Osteoblast (primary cell): ENCODE data around the gene ATP5F1D. TPM values are rescaled to one million over a fixed set of nuclear protein-coding genes. Genes with fewer than 3 reads are reported as not detected.

ENCODE experiments used
- DNase-seq: peaks from one replicate; pipeline ENCODE4 v3.0.0; 2011; ENCODE audit warnings: low spot score, mixed read lengths; ENCODE audit not compliant: insufficient read length; ENCODE audit errors: missing footprints
- H2AFZ ChIP-seq: 2 replicates; pipeline ENCODE4 v1.6.0; 2011; ENCODE audit warnings: mild to moderate bottlenecking, low read length
- H3K27ac ChIP-seq: 2 replicates; pipeline ENCODE4 v1.5.1; 2011; ENCODE audit warnings: mild to moderate bottlenecking, low read depth, low read length, moderate library complexity
- H3K27me3 ChIP-seq: 2 replicates; pipeline ENCODE4 v1.6.0; 2012; ENCODE audit warnings: mild to moderate bottlenecking, control low read depth, inconsistent platforms, low read length, moderate library complexity; ENCODE audit not compliant: insufficient read depth
- H3K36me3 ChIP-seq: 2 replicates; pipeline ENCODE4 v1.5.1; 2011; ENCODE audit warnings: mild to moderate bottlenecking, low read length, control low read depth, moderate library complexity; ENCODE audit not compliant: insufficient read depth
- H3K4me1 ChIP-seq: 2 replicates; pipeline ENCODE4 v1.5.1; 2011; ENCODE audit warnings: mild to moderate bottlenecking, low read length, control low read depth, moderate library complexity; ENCODE audit not compliant: insufficient read depth
- H3K4me2 ChIP-seq: 2 replicates; pipeline ENCODE4 v1.6.0; 2011; ENCODE audit warnings: mild to moderate bottlenecking, low read length; ENCODE audit not compliant: insufficient read depth
- H3K4me3 ChIP-seq: fragments of 200-600 bp; sonication (generic); 3 replicates; pipeline ENCODE4 v1.5.1; 2012; ENCODE audit warnings: mild to moderate bottlenecking, low read length, inconsistent platforms; ENCODE audit not compliant: insufficient read depth
- H3K79me2 ChIP-seq: 2 replicates; pipeline ENCODE4 v1.6.0; 2012; ENCODE audit warnings: mild to moderate bottlenecking, low read length, control low read depth, inconsistent platforms; ENCODE audit not compliant: insufficient read depth
- H3K9me3 ChIP-seq: 2 replicates; pipeline ENCODE4 v1.5.1; 2011; ENCODE audit warnings: low read depth, low read length, control low read depth
- H4K20me1 ChIP-seq: 2 replicates; pipeline ENCODE4 v1.6.0; 2012; ENCODE audit warnings: mild to moderate bottlenecking, low read length, control low read depth; ENCODE audit not compliant: insufficient read depth
- total RNA-seq: library from RNA; depleted of rRNA; stranded (reverse); fragments of >200 nt; gene quantifications from 2 replicates; pipeline ENCODE4 v1.2.3, GENCODE V29; 2012
- TF ChIP-seq, protein P1 (sequence below): IDR thresholded peaks from 2 replicates; pipeline ENCODE4 v1.5.1; 2011; ENCODE audit warnings: mild to moderate bottlenecking, low read depth, low read length, moderate library complexity; ENCODE audit errors: extremely low read depth

Gene ATP5F1D
- total RNA-seq, 1 donor: 13.8 TPM

DNA sequence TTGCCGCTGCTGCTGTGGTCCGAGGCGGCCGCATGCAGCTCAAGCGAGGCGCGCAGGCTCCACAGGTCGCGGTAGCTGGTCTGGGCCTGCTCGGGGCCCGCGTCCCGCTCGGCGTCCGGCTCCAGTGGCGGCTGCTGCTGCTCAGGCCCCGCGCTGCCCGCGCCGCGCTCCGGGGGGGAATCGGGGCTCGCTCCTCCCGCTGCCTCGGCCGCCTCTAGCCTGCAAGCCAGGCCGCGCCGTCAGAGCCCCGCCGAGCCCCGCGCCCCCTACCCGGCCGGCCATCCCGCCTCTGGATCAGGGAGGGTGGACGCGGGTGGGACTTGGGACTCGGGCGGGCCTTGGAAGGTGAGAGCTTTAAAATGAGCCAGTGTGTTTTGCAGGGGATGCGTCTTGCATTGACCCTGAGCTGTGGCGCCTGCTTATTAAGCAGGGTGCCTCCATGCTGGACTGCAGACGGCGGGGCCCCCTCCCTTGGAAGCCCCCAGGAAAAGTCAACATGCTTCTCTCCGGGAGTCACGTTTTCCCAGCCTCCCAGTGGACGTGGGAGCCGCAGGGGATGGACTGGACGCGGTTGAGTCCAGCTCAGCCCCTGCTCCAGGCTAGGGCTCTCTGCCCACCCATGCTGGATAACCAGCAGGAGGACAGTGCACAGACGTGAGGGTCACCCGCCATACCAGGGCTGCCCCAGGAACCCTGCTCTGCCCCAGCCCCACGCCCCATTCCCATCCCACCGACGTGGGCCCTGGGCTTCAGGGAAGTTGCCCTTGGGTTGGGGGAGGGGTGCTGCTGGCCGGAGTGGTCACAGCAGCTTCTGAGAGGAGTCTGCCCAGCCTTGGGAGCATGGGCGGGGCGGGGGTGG, 11.4 kb upstream of the ATP5F1D start:
- no peak overlapping the region for H2AFZ ChIP-seq
- DNase-seq: peak; percentile 88
- TF ChIP-seq, protein P1, sequence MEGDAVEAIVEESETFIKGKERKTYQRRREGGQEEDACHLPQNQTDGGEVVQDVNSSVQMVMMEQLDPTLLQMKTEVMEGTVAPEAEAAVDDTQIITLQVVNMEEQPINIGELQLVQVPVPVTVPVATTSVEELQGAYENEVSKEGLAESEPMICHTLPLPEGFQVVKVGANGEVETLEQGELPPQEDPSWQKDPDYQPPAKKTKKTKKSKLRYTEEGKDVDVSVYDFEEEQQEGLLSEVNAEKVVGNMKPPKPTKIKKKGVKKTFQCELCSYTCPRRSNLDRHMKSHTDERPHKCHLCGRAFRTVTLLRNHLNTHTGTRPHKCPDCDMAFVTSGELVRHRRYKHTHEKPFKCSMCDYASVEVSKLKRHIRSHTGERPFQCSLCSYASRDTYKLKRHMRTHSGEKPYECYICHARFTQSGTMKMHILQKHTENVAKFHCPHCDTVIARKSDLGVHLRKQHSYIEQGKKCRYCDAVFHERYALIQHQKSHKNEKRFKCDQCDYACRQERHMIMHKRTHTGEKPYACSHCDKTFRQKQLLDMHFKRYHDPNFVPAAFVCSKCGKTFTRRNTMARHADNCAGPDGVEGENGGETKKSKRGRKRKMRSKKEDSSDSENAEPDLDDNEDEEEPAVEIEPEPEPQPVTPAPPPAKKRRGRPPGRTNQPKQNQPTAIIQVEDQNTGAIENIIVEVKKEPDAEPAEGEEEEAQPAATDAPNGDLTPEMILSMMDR: no peak
- peaks cover 1% of the 10 kb centered on the region for H3K79me2 ChIP-seq
- no peak overlapping the region for H3K4me3 ChIP-seq
- peaks cover 19% of the 10 kb centered on the region for H3K36me3 ChIP-seq
- H4K20me1 ChIP-seq: peaks cover 11% of the 10 kb centered on the region
- no peaks in the 10 kb centered on the region for H3K27me3 ChIP-seq
- no peak overlapping the region for H3K4me2 ChIP-seq
- H3K4me1 ChIP-seq: no peaks in the 10 kb centered on the region
- H3K9me3 ChIP-seq: no peaks in the 10 kb centered on the region
- H3K27ac ChIP-seq: no peak overlapping the region

DNA sequence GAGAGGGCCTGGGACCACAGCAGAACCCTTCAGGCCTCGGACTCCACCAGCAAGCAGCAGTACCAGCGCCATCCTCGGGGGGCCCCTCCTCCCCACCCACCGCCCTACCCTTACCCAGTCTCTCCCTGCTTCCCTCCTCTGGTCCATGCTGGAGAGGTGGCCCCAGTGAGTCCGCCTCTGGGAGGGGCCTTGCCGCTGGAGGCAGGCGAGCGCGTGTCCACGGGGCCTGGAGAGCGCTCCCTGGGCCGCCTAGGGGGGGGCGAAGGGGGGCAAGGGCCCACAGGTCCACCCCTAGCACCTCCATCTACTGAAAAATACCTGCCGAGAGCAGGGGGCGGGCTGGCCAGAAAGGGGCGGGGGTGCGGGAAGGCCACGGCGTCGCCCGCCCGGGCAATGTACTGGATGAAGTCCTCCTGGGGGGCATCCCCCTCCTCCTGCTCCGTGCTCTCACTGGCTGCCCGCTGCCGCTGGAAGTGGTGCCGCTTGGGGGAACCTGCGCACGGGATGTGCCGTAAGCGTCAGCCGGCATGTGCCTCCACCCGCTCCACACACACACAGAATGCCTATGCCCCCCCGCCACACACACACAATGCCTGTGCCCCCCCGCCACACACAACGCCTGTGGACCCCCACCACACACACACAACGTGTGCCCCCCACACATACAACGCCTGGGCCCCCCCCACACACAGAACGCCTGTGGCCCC, 10.6 kb upstream of the ATP5F1D start:
- TF ChIP-seq, protein P1: no peak
- Histone ChIP-seq H3K36me3 (peaks cover 19% of the 10 kb centered on the region), H3K4me1 (no peaks in the 10 kb centered on the region), H3K27me3 (no peaks in the 10 kb centered on the region), H3K4me2 (no peak overlapping the region), H2AFZ (no peak overlapping the region), H3K79me2 (peaks cover 9% of the 10 kb centered on the region), H4K20me1 (peaks cover 13% of the 10 kb centered on the region), H3K4me3 (no peak overlapping the region), H3K27ac (no peak overlapping the region), H3K9me3 (no peaks in the 10 kb centered on the region)
- peak; percentile 90 for DNase-seq

DNA sequence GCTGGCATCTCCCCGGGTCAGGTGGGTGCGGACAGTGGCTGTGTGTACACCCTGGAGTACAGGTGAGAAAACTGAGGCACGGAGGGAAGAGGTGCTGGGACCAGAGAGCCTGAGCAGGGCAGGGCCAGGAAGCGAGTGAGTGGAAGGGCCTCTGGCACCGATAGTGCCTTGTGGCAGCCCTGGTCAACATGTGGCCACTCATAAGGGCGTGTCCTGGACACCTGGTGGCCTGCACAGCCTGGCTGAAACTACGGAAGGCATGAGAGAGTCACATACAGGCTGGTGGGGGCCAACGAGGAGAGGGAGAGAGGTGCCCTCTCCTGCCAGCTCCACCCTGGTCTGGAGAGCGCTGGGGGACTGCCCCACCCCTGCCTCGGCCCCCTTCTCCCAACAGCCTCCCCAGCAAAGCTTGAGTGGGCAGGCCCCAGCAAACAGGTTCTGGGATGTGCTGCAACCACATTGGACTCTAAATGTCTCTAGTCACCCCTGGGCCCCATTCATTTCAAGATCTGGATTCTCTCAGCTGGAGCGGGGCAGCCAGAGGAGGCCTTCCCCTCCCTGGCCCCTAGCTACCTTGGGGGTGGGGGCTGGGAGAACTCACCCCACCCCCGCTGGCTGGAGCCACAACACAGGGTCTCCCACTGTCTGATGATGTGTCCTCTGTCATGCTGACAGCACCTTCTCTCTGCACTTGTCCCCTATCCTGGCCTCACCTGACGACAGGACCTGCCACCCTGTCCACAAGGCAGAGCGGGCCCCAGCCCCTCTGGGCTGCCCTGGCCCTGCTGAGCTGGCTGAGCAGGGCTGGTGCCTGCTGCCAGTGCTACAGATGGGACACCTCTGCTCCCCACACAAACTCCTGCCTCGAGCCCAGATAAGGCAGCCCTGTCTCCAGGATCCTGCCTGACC, 9.6 kb upstream of the ATP5F1D start:
- Histone ChIP-seq H3K27ac (no peak overlapping the region), H3K36me3 (peaks cover 19% of the 10 kb centered on the region)

More for the DNA sequence above, 9.6 kb upstream of the ATP5F1D start:
- TF ChIP-seq, protein P1: no peak
- peak; percentile 91 for DNase-seq
- Histone ChIP-seq H3K4me2 (no peak overlapping the region), H3K27me3 (no peaks in the 10 kb centered on the region), H4K20me1 (peaks cover 18% of the 10 kb centered on the region), H3K79me2 (peaks cover 16% of the 10 kb centered on the region), H3K4me1 (no peaks in the 10 kb centered on the region), H2AFZ (no peak overlapping the region), H3K9me3 (no peaks in the 10 kb centered on the region), H3K4me3 (no peak overlapping the region)
